Esophagus muscularis mucosa (tissue), 3 donors: ENCODE results near the gene CENPT.

Source experiments
- CTCF ChIP-seq, 3 experiments: fragments of 200-600 bp in 2 of 3; fragments of 450-650 bp in 1 of 3; sonication (generic) in 2 of 3; IDR thresholded peaks; one replicate each; pipeline ENCODE4 v1.5.1; 2017 to 2019; ENCODE audit warnings: antibody characterized with exemption in 3 of 3, mild to moderate bottlenecking in 2 of 3, moderate library complexity in 1 of 3
- POLR2A ChIP-seq: fragments of 450-650 bp; IDR thresholded peaks from one replicate; pipeline ENCODE4 v1.6.1; 2017; ENCODE audit warnings: antibody characterized with exemption, moderate library complexity, mild to moderate bottlenecking, low read depth
- POLR2AphosphoS5 ChIP-seq, 2 donors: sonication (generic); formaldehyde crosslinking; IDR thresholded peaks; one replicate each; pipeline ENCODE4 v1.6.1; 2017; ENCODE audit warnings: antibody characterized with exemption in 2 of 2

GRCh38 chr16:67888331-67888730 is 40.8 kb upstream of the CENPT start:
- TF ChIP-seq CTCF (IDR thresholded peaks at IDR 0.05) (no peak), POLR2AphosphoS5 (IDR thresholded peaks at IDR 0.05) (no peak), POLR2A (no peak)
